GM23338 (cell line): ENCODE data around the gene GALNT16. TPM values are rescaled to one million over a fixed set of nuclear protein-coding genes. Genes with fewer than 3 reads are reported as not detected.

Experiments used
- ATAC-seq: fragments of 200-7000 bp; cut with Tn5 transposase; 3 replicates; pipeline ENCODE4 v1.9.1; 2020
- DNase-seq: peaks from one replicate; pipeline ENCODE4 v3.0.0-alpha.2; 2015; ENCODE audit warnings: low spot score
- H2AFZ ChIP-seq: fragments of 200-600 bp; sonication (generic); 2 replicates; pipeline ENCODE4 v1.8.0; 2016; ENCODE audit warnings: antibody characterized with exemption, mild to moderate bottlenecking, moderate library complexity
- H3F3A ChIP-seq: fragments of 200-600 bp; sonication (generic); replicated peaks from 2 replicates; pipeline ENCODE4 v1.8.0; 2017; ENCODE audit warnings: antibody characterized with exemption, mixed run types, low read depth
- H3K27ac ChIP-seq: fragments of 200-600 bp; sonication (generic); 2 replicates; pipeline ENCODE4 v1.6.1; 2016; ENCODE audit warnings: low read depth
- H3K27me3 ChIP-seq: fragments of 200-600 bp; sonication (generic); 2 replicates; pipeline ENCODE4 v1.8.0; 2016; ENCODE audit warnings: mild to moderate bottlenecking, mixed run types, moderate library complexity; ENCODE audit not compliant: insufficient read depth
- H3K36me3 ChIP-seq: fragments of 200-600 bp; sonication (generic); 2 replicates; pipeline ENCODE4 v1.8.0; 2016; ENCODE audit warnings: mild to moderate bottlenecking; ENCODE audit not compliant: insufficient read depth
- H3K4me1 ChIP-seq: fragments of 200-600 bp; sonication (generic); 2 replicates; pipeline ENCODE4 v1.8.0; 2016; ENCODE audit warnings: mild to moderate bottlenecking, moderate library complexity; ENCODE audit not compliant: insufficient read depth
- H3K4me2 ChIP-seq: fragments of 200-600 bp; sonication (generic); 2 replicates; pipeline ENCODE4 v1.7.1; 2017; ENCODE audit warnings: mixed run types
- H3K4me3 ChIP-seq: fragments of 200-600 bp; sonication (generic); 2 replicates; pipeline ENCODE4 v1.6.1; 2016; ENCODE audit warnings: mixed run types
- H3K79me2 ChIP-seq: fragments of 200-600 bp; sonication (generic); replicated peaks from 2 replicates; pipeline ENCODE4 v1.8.0; 2017; ENCODE audit warnings: mild to moderate bottlenecking; ENCODE audit not compliant: insufficient read depth
- H3K9me2 ChIP-seq: fragments of 200-600 bp; sonication (generic); 2 replicates; pipeline ENCODE4 v1.8.0; 2017; ENCODE audit not compliant: insufficient read depth
- H4K20me1 ChIP-seq: fragments of 200-600 bp; sonication (generic); replicated peaks from 2 replicates; pipeline ENCODE4 v1.8.0; 2017; ENCODE audit warnings: mild to moderate bottlenecking; ENCODE audit not compliant: insufficient read depth
- H3K27ac Mint-ChIP-seq: 2 replicates; pipeline ENCODE4 v1.8.0; 2020; ENCODE audit warnings: inconsistent platforms, mild to moderate bottlenecking, moderate library complexity, mixed read lengths
- H3K27me3 Mint-ChIP-seq: 3 replicates; pipeline ENCODE4 v1.8.0; 2022; ENCODE audit warnings: low read depth, mild to moderate bottlenecking, moderate library complexity, mixed read lengths, inconsistent platforms; ENCODE audit not compliant: insufficient read depth, poor library complexity
- H3K36me3 Mint-ChIP-seq: 3 replicates; pipeline ENCODE4 v1.8.0; 2021; ENCODE audit warnings: low read depth, mild to moderate bottlenecking, inconsistent platforms, moderate library complexity, mixed read lengths
- H3K4me1 Mint-ChIP-seq: 3 replicates; pipeline ENCODE4 v1.8.0; 2020; ENCODE audit warnings: mild to moderate bottlenecking, inconsistent platforms, mixed read lengths
- H3K4me3 Mint-ChIP-seq: 3 replicates; pipeline ENCODE4 v1.8.0; 2021; ENCODE audit warnings: moderate library complexity, mild to moderate bottlenecking, inconsistent platforms, mixed read lengths
- H3K9me3 Mint-ChIP-seq: 3 replicates; pipeline ENCODE4 v1.8.0; 2020; ENCODE audit warnings: moderate library complexity, mild to moderate bottlenecking, inconsistent platforms, mixed read lengths
- CREB1 ChIP-seq: fragments of 250-450 bp; sonication (Bioruptor Pico); IDR thresholded peaks from 2 replicates; pipeline ENCODE4 v1.5.0; 2020; ENCODE audit warnings: low read depth, mild to moderate bottlenecking, moderate library complexity
- EZH2 ChIP-seq: fragments of 200-600 bp; sonication (generic); IDR thresholded peaks from one replicate; pipeline ENCODE4 v1.8.0; 2017; ENCODE audit warnings: antibody characterized with exemption, mild to moderate bottlenecking, low read depth; ENCODE audit not compliant: unreplicated experiment
- EZH2phosphoT487 ChIP-seq: fragments of 200-600 bp; sonication (generic); IDR thresholded peaks from one replicate; pipeline ENCODE4 v1.8.1; 2018; ENCODE audit warnings: antibody characterized with exemption; ENCODE audit not compliant: unreplicated experiment
- ZNF114 ChIP-seq: fragments of 250-450 bp; sonication (Bioruptor Pico); IDR thresholded peaks from 2 replicates; pipeline ENCODE4 v1.5.0; 2020; ENCODE audit warnings: mild to moderate bottlenecking, moderate library complexity
- ZNF331 ChIP-seq: fragments of 250-450 bp; sonication (Bioruptor Pico); IDR thresholded peaks from 2 replicates; pipeline ENCODE4 v1.5.0; 2020; ENCODE audit warnings: low read depth, mild to moderate bottlenecking, moderate library complexity
- polyA plus RNA-seq: library from polyadenylated mRNA; unstranded; fragments of >200 nt; fragmentation: Nextera tagmentation; extraction: Ambion mirVana; gene quantifications from 2 replicates; pipeline ENCODE4 v1.2.1, GENCODE V29; 2016
- total RNA-seq: library from RNA; depleted of rRNA; stranded (reverse); fragments of >200 nt; shearing (Covaris generic); gene quantifications from 2 replicates; pipeline ENCODE4 v1.2.3, GENCODE V29; 2014
- TF ChIP-seq, protein P1 (sequence below): IDR thresholded peaks from one replicate; pipeline ENCODE4 v1.6.1; 2018; ENCODE audit warnings: antibody characterized with exemption; ENCODE audit not compliant: unreplicated experiment
- TF ChIP-seq, protein P2 (sequence below): fragments of 250-450 bp; sonication (Bioruptor Pico); IDR thresholded peaks from 2 replicates; pipeline ENCODE4 v1.5.0; 2020; ENCODE audit warnings: mild to moderate bottlenecking, moderate library complexity

Gene GALNT16
- total and polyA plus RNA-seq, 2 experiments from 2014 or later = 1.5 to 2.9 TPM

DNA sequence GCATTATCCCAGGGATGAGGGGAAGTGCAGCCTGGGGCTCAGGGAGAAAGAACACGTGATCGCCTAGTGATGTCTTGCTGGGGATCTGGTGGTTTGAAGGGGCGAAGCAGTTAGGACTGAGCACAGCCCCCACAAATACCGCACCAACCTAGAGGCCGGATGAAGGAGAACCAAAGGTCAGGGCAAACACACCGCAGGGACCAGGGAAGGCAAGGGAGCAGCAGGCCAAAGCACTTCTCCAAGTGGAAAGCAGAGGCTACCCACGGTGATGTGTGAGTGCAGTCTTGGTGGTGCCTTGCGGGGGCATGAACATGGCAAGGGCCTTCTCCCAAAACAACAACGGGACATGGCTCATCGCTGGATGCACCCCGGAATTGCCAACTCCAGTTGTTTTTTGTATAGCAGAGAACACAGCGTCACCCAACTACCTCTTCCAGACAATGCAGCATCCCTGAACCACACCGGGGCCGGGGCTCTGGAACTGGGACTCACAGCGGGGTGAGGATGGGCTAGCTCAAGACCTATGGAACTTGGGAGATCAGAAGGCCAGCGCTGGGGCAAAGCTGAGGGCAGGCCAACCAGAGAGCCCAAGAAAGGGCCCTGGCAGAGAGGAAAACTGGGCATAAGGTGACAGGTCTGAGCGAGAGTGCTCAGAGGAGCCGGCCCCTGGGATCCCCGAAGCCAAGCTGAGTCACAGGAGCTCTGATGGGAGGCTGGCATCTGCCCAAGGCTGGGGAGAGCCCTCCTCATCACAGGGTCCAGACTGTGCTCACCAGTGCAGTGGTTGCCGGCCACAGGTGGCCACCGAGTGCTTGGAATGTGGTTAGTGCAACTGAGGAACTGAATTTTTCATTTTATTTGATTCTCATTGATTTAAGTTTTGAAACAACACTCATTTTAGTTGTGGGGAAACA lies 11.1 kb downstream of the GALNT16 start:
- no peak overlapping the region for H3K27ac Mint-ChIP-seq
- DNase-seq = no peak
- Histone ChIP-seq H3K79me2 (no peaks in the 10 kb centered on the region), H3K36me3 (no peaks in the 10 kb centered on the region), H2AFZ (peak overlapping the region; percentile 43; the same call in 1 of the 2 replicates), H3K27me3 (no peaks in the 10 kb centered on the region), H4K20me1 (no peaks in the 10 kb centered on the region), H3K4me2 (no peak overlapping the region), H3K4me1 (no peaks in the 10 kb centered on the region), H3K4me3 (no peak overlapping the region), H3F3A (no peaks in the 10 kb centered on the region), H3K27ac (no peak overlapping the region), H3K9me2 (no peaks in the 10 kb centered on the region)
- no peaks in the 10 kb centered on the region for H3K9me3 Mint-ChIP-seq
- peak; percentile 55 for ATAC-seq
- no peaks in the 10 kb centered on the region for H3K36me3 Mint-ChIP-seq
- H3K4me1 Mint-ChIP-seq = peaks cover 4% of the 10 kb centered on the region
- no peak for TF ChIP-seq EZH2
- TF ChIP-seq, protein P1, sequence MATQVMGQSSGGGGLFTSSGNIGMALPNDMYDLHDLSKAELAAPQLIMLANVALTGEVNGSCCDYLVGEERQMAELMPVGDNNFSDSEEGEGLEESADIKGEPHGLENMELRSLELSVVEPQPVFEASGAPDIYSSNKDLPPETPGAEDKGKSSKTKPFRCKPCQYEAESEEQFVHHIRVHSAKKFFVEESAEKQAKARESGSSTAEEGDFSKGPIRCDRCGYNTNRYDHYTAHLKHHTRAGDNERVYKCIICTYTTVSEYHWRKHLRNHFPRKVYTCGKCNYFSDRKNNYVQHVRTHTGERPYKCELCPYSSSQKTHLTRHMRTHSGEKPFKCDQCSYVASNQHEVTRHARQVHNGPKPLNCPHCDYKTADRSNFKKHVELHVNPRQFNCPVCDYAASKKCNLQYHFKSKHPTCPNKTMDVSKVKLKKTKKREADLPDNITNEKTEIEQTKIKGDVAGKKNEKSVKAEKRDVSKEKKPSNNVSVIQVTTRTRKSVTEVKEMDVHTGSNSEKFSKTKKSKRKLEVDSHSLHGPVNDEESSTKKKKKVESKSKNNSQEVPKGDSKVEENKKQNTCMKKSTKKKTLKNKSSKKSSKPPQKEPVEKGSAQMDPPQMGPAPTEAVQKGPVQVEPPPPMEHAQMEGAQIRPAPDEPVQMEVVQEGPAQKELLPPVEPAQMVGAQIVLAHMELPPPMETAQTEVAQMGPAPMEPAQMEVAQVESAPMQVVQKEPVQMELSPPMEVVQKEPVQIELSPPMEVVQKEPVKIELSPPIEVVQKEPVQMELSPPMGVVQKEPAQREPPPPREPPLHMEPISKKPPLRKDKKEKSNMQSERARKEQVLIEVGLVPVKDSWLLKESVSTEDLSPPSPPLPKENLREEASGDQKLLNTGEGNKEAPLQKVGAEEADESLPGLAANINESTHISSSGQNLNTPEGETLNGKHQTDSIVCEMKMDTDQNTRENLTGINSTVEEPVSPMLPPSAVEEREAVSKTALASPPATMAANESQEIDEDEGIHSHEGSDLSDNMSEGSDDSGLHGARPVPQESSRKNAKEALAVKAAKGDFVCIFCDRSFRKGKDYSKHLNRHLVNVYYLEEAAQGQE = no peak
- no peak for TF ChIP-seq EZH2phosphoT487
- TF ChIP-seq, protein P2, sequence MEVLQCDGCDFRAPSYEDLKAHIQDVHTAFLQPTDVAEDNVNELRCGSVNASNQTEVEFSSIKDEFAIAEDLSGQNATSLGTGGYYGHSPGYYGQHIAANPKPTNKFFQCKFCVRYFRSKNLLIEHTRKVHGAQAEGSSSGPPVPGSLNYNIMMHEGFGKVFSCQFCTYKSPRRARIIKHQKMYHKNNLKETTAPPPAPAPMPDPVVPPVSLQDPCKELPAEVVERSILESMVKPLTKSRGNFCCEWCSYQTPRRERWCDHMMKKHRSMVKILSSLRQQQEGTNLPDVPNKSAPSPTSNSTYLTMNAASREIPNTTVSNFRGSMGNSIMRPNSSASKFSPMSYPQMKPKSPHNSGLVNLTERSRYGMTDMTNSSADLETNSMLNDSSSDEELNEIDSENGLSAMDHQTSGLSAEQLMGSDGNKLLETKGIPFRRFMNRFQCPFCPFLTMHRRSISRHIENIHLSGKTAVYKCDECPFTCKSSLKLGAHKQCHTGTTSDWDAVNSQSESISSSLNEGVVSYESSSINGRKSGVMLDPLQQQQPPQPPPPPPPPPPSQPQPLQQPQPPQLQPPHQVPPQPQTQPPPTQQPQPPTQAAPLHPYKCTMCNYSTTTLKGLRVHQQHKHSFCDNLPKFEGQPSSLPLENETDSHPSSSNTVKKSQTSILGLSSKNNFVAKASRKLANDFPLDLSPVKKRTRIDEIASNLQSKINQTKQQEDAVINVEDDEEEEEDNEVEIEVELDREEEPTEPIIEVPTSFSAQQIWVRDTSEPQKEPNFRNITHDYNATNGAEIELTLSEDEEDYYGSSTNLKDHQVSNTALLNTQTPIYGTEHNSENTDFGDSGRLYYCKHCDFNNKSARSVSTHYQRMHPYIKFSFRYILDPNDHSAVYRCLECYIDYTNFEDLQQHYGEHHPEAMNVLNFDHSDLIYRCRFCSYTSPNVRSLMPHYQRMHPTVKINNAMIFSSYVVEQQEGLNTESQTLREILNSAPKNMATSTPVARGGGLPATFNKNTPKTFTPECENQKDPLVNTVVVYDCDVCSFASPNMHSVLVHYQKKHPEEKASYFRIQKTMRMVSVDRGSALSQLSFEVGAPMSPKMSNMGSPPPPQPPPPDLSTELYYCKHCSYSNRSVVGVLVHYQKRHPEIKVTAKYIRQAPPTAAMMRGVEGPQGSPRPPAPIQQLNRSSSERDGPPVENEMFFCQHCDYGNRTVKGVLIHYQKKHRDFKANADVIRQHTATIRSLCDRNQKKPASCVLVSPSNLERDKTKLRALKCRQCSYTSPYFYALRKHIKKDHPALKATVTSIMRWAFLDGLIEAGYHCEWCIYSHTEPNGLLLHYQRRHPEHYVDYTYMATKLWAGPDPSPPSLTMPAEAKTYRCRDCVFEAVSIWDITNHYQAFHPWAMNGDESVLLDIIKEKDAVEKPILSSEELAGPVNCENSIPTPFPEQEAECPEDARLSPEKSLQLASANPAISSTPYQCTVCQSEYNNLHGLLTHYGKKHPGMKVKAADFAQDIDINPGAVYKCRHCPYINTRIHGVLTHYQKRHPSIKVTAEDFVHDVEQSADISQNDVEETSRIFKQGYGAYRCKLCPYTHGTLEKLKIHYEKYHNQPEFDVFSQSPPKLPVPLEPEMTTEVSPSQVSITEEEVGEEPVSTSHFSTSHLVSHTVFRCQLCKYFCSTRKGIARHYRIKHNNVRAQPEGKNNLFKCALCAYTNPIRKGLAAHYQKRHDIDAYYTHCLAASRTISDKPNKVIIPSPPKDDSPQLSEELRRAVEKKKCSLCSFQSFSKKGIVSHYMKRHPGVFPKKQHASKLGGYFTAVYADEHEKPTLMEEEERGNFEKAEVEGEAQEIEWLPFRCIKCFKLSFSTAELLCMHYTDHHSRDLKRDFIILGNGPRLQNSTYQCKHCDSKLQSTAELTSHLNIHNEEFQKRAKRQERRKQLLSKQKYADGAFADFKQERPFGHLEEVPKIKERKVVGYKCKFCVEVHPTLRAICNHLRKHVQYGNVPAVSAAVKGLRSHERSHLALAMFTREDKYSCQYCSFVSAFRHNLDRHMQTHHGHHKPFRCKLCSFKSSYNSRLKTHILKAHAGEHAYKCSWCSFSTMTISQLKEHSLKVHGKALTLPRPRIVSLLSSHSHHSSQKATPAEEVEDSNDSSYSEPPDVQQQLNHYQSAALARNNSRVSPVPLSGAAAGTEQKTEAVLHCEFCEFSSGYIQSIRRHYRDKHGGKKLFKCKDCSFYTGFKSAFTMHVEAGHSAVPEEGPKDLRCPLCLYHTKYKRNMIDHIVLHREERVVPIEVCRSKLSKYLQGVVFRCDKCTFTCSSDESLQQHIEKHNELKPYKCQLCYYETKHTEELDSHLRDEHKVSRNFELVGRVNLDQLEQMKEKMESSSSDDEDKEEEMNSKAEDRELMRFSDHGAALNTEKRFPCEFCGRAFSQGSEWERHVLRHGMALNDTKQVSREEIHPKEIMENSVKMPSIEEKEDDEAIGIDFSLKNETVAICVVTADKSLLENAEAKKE (CRISPR knock-in tag) = no peak
- TF ChIP-seq ZNF114 = no peak
- no peak for TF ChIP-seq CREB1 (CRISPR knock-in tag)
- TF ChIP-seq ZNF331 (CRISPR knock-in tag) = no peak
- peaks cover 1% of the 10 kb centered on the region for H3K27me3 Mint-ChIP-seq
- no peak overlapping the region for H3K4me3 Mint-ChIP-seq
